ENCODE data around the gene ZNF469.

GRCh38 chr16:88376835-88377726 is 5.7 kb upstream of the ZNF469 start:
- TF ChIP-seq, protein P1, sequence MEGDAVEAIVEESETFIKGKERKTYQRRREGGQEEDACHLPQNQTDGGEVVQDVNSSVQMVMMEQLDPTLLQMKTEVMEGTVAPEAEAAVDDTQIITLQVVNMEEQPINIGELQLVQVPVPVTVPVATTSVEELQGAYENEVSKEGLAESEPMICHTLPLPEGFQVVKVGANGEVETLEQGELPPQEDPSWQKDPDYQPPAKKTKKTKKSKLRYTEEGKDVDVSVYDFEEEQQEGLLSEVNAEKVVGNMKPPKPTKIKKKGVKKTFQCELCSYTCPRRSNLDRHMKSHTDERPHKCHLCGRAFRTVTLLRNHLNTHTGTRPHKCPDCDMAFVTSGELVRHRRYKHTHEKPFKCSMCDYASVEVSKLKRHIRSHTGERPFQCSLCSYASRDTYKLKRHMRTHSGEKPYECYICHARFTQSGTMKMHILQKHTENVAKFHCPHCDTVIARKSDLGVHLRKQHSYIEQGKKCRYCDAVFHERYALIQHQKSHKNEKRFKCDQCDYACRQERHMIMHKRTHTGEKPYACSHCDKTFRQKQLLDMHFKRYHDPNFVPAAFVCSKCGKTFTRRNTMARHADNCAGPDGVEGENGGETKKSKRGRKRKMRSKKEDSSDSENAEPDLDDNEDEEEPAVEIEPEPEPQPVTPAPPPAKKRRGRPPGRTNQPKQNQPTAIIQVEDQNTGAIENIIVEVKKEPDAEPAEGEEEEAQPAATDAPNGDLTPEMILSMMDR (conservative IDR thresholded peaks at IDR 0.05; ENCODE audit: low read depth, low read length), result no peak
- TF ChIP-seq EZH2 (IDR thresholded peaks at IDR 0.05; ENCODE audit: borderline replicate concordance, low read depth, low read length, poor library complexity, severe bottlenecking), result no peak

All from A673 (cell line).